Colonic mucosa (tissue), 4 donors: Measurements from ENCODE around the gene SETBP1. TPM values are rescaled to one million over a fixed set of nuclear protein-coding genes. Genes with fewer than 3 reads are reported as not detected.
"Not testable (repeated sequence)": the region's sequence is repeated elsewhere in the genome, so short reads cannot be mapped to it uniquely, and the experiment has no call there.

Experiments used
- DNase-seq: peaks from one replicate; pipeline ENCODE4 v3.0.0-alpha.2; 2020
- H3K27ac ChIP-seq: fragments of 200-600 bp; one replicate; pipeline ENCODE4 v1.8.0; 2021
- H3K27me3 ChIP-seq: fragments of 200-600 bp; one replicate; pipeline ENCODE4 v1.8.0; 2021
- H3K36me3 ChIP-seq: fragments of 200-600 bp; one replicate; pipeline ENCODE4 v1.8.0; 2021
- H3K4me1 ChIP-seq: fragments of 200-600 bp; one replicate; pipeline ENCODE4 v1.8.0; 2021; ENCODE audit warnings: mild to moderate bottlenecking
- H3K4me3 ChIP-seq: fragments of 200-600 bp; one replicate; pipeline ENCODE4 v1.8.0; 2021
- H3K9ac ChIP-seq, 2 donors: one replicate each; pipeline ENCODE4 v1.7.0; 2013; ENCODE audit warnings: control low read depth in 2 of 2, low read depth in 2 of 2, low read length in 2 of 2
- H3K9me3 ChIP-seq: fragments of 200-600 bp; one replicate; pipeline ENCODE4 v1.8.0; 2021
- intact Hi-C: fragments of 100-400 bp; cut with DNase I; formaldehyde crosslinking; loops from one replicate; pipeline ENCODE4 v1.14.1; 2022
- total RNA-seq, 2 donors: library from RNA; stranded (reverse); fragmentation: NEBNext Ultra II Directional in 1 of 2; extraction: Animal tissue kit (Norgen Biotek cat#: 25700) in 1 of 2; gene quantifications; one replicate each; pipeline ENCODE4 v1.2.1, GENCODE V29; 2021
- TF ChIP-seq, protein P1 (sequence below): fragments of 200-600 bp; IDR thresholded peaks from one replicate; pipeline ENCODE4 v1.8.0; 2022; ENCODE audit warnings: antibody characterized with exemption, mild to moderate bottlenecking
- donor health status: healthy.
- donor health status: DM: no; HTN: no; CAD: no.
- donor health status: DM: no; HTN: no; CAD: no.

Gene SETBP1
- total RNA-seq, 2 donors from 2014 or later: 9.6 to 11.8 TPM

DNA sequence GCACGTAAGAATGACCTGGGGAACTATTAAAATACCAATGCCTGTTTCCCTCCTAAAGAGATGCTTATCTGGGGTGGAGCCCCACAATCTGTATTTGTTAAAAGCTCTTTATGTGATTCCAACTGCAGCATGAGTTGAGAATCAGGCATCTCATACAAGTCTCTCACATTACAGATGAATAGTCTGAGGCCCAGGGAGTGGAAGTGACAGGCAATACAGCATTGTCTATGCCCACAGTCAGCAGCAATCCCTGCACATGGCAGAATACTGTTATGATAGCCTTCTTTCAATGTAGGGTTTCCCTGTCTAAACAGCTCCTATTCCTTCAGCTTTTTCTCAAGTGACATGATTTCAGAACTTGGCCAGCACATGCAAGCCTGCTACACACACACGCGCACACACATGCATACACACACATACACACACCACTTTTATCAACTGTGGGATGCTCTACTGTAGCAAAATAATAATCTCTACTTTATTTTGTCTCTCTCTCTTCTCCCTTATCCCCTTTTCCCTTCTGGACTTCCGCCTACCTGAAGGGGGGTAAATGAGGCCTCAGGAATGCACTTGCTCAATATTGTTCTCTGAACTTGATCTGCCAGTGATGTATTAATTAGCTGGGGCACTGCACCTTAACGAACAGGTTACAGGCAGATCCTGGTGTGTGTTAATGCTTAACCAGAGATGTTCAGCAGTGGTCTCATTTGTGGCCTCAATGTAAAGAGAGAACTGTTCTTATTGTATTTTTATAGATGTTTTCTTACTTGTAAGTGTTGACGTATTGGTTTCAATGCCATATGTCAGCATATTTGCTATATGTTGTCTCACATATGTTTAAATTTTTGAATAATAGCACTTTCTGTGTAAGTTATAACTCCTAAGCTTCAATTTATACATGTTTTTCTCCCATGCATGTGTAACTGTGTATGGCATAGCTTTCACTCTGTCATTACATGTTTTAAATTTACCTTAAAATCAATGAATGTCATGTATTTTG, 116.0 kb downstream of the SETBP1 start:
- TF ChIP-seq, protein P1, sequence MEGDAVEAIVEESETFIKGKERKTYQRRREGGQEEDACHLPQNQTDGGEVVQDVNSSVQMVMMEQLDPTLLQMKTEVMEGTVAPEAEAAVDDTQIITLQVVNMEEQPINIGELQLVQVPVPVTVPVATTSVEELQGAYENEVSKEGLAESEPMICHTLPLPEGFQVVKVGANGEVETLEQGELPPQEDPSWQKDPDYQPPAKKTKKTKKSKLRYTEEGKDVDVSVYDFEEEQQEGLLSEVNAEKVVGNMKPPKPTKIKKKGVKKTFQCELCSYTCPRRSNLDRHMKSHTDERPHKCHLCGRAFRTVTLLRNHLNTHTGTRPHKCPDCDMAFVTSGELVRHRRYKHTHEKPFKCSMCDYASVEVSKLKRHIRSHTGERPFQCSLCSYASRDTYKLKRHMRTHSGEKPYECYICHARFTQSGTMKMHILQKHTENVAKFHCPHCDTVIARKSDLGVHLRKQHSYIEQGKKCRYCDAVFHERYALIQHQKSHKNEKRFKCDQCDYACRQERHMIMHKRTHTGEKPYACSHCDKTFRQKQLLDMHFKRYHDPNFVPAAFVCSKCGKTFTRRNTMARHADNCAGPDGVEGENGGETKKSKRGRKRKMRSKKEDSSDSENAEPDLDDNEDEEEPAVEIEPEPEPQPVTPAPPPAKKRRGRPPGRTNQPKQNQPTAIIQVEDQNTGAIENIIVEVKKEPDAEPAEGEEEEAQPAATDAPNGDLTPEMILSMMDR: no peak
- Histone ChIP-seq H3K4me1 (no peaks in the 10 kb centered on the region), H3K27me3 (no peaks in the 10 kb centered on the region), H3K9me3 (no peaks in the 10 kb centered on the region), H3K27ac (no peak overlapping the region), H3K36me3 (no peaks in the 10 kb centered on the region), H3K4me3 (no peak overlapping the region), H3K9ac (peak overlapping the region in 1 of 2 donors; percentile 36)
- intact Hi-C loops: no loop called here
- DNase-seq: no peak

DNA sequence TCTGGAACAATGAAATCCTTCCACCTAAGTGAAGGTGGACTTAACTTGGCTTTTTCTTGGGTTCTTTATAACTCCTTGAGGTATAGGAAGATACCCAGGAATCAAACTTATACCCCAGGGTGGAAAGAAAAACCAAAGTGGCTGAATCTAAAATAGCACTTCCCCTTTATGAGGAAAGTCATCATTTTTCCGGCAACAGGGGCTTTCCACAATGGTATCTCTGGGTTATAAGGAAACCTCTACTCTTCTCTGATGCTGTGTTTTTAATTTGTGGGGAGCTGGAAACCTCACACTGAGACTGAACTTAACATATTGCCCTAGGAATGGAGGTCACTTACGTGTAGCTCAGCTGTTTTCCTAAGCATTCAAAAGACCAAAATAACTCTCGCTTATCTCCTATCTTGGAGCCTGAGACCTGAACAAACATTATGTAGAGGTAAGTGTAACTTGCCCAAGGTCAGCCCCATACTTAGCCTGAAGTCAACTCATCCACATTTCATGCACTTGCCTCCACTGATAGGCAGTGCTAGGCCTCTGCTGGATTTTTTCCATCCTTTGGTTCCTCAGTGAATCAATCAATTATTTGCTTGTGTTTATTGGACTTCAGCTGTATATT, 117.9 kb downstream of the SETBP1 start:
- H3K27me3 ChIP-seq: no peaks in the 10 kb centered on the region
- no peak overlapping the region for H3K4me3 ChIP-seq
- H3K4me1 ChIP-seq: peaks cover 4% of the 10 kb centered on the region
- no peaks in the 10 kb centered on the region for H3K9me3 ChIP-seq
- intact Hi-C loops: no loop called here
- no peaks in the 10 kb centered on the region for H3K36me3 ChIP-seq
- no peak overlapping the region for H3K27ac ChIP-seq
- no peak for DNase-seq
- TF ChIP-seq, protein P1: no peak
- no peak overlapping the region for H3K9ac ChIP-seq

DNA sequence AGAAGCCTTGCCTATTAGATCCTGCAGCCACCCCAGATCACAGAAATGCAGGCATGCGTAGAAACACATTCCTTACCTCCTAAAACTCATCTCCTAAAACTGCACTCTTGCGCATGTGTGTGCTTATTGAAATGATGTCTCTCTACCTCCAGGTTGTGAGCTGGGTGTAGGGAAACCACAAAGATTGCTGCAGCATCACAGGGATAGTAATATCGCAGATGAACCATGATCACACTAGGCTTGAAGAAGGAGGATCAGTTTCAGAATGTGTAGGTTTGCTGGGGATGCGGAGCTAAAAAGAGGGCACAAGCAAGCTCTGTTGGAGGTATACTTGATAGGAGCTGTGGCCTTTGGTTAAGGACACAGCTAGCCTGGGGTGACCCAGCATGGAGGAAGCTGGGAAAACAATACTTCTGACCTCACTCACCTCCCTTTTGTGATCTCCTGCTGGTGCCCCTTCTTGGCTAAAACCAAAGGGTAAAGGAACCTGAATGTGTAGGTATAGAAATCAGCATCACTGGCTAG, 118.8 kb downstream of the SETBP1 start:
- intact Hi-C loops: no loop called here
- DNase-seq: no peak
- peaks cover 4% of the 10 kb centered on the region for H3K4me1 ChIP-seq
- no peaks in the 10 kb centered on the region for H3K9me3 ChIP-seq
- H3K27ac ChIP-seq: no peak overlapping the region
- H3K4me3 ChIP-seq: no peak overlapping the region
- no peaks in the 10 kb centered on the region for H3K36me3 ChIP-seq
- no peaks in the 10 kb centered on the region for H3K27me3 ChIP-seq
- TF ChIP-seq, protein P1: no peak
- no peak overlapping the region for H3K9ac ChIP-seq

DNA sequence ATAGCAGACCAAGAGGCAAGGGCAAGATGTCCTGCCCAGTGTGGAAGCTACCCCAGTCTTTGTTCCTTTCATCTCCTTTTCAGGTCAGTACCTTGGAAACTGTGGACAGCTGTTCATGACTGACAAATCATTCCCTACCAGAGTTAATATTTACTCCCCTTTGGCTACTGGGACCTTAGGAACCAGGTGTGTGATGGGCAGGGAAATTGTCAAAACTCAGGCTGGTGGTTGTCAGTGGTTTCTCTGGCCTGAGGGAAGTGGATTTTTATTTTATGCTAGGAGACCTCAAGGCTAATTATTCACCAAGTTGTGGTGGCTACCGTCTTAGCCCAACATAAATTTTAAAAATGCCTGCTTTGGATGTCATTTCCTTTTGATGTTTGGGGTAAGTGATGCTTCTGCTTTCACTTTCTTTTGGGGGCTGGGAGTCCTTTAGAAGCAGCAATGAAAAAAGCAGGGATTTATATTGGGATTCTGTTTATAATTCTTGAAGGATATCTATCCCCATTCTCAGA, 119.3 kb downstream of the SETBP1 start:
- TF ChIP-seq, protein P1: no peak

GRCh38 chr18:44800766-44801165, 120.1 kb downstream of the SETBP1 start:
- H3K9me3 ChIP-seq, intact Hi-C loops, H3K4me3 ChIP-seq, H3K4me1 ChIP-seq, H3K9ac ChIP-seq, H3K36me3 ChIP-seq, H3K27ac ChIP-seq, DNase-seq, H3K27me3 ChIP-seq: not testable (repeated sequence)

More for the DNA sequence above, 119.3 kb downstream of the SETBP1 start:
- H3K27me3 ChIP-seq: no peaks in the 10 kb centered on the region
- no peaks in the 10 kb centered on the region for H3K9me3 ChIP-seq
- no peak for DNase-seq
- H3K27ac ChIP-seq: no peak overlapping the region
- no peak overlapping the region for H3K4me3 ChIP-seq
- H3K4me1 ChIP-seq: peaks cover 4% of the 10 kb centered on the region
- intact Hi-C loops: no loop called here
- no peak overlapping the region for H3K9ac ChIP-seq
- H3K36me3 ChIP-seq: no peaks in the 10 kb centered on the region
